ENCODE results near the gene TSHZ2. TPM values are rescaled to one million over a fixed set of nuclear protein-coding genes. Genes with fewer than 3 reads are reported as not detected.

The TSHZ2 gene
- total RNA-seq, 1 experiment from 2014 or later, result 0.07 TPM

DNA sequence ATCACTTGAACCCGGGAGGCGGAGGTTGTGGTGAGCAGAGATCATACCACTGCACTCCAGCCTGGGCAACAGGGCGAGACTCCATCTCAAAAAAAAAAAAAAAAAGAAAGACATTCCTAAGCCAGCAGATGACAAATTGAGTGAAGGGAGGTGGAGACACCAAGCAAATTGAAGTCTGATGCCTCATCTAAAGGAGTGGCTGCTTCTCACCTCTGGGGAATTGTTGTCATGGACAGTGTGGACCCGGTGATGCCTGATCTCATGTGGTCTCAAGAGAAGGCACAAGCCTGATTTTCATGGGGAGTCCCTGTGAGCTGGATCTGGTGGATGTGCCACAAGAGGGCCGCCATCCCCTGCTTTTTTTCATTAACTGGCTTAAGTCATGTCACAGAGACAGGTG lies 349.4 kb downstream of the TSHZ2 start:
- H3K23me2 ChIP-seq (ENCODE audit: insufficient read length, low read depth, low read length, poor library complexity, severe bottlenecking), result no peaks in the 10 kb centered on the region
- no peak overlapping the region for H3K4me3 Mint-ChIP-seq
- no peak overlapping the region for H2AFZ ChIP-seq (ENCODE audit: low read length)
- no peak overlapping the region for H2BK20ac ChIP-seq (ENCODE audit: low read depth, low read length, poor library complexity, severe bottlenecking)
- H3K27me3 Mint-ChIP-seq (ENCODE audit: low read depth), result no peaks in the 10 kb centered on the region
- no peak overlapping the region for H4K5ac ChIP-seq (ENCODE audit: insufficient read length, low read depth, low read length)
- H2BK12ac ChIP-seq (ENCODE audit: insufficient read length, low read depth, low read length), result no peak overlapping the region
- H3K79me1 ChIP-seq (ENCODE audit: insufficient read depth, low read depth, low read length, poor library complexity, severe bottlenecking), result no peaks in the 10 kb centered on the region
- WGBS (ENCODE audit: extremely low coverage, insufficient read length, low lambda C conversion rate), result no CpG with 5 or more reads among the region's 5 CpGs
- H3K79me2 ChIP-seq (ENCODE audit: insufficient read depth, low read length), result no peaks in the 10 kb centered on the region; the same call in 1 of the 2 replicates
- no peak overlapping the region for H3K4me2 ChIP-seq (ENCODE audit: insufficient read depth, insufficient read length, low read length)
- H3K4me1 Mint-ChIP-seq, result peaks cover 9 to 12% of the 10 kb centered on the region in 2 experiments
- no peaks in the 10 kb centered on the region for H4K20me1 ChIP-seq (ENCODE audit: control insufficient read depth, insufficient read depth, insufficient read length)
- H3K23ac ChIP-seq (ENCODE audit: insufficient read length, low read depth, low read length), result no peak overlapping the region
- no peak overlapping the region for H2BK15ac ChIP-seq (ENCODE audit: low read depth, low read length)
- H4K91ac ChIP-seq (ENCODE audit: insufficient read length, low read depth, low read length), result no peak overlapping the region
- no peak overlapping the region for H3K27ac ChIP-seq (ENCODE audit: insufficient read length, low read depth, low read length)
- no peak overlapping the region for H2BK5ac ChIP-seq (ENCODE audit: insufficient read length, low read length)
- no peak overlapping the region for H3K14ac ChIP-seq (ENCODE audit: insufficient read depth, low read length)
- no peak overlapping the region for H4K8ac ChIP-seq (replicated peaks; ENCODE audit: insufficient read length, low read depth, low read length)
- H3T11ph ChIP-seq (ENCODE audit: low read length), result no peak overlapping the region
- H3K9ac ChIP-seq (ENCODE audit: extremely low read depth, insufficient read length, low read length), result no peak overlapping the region
- H3K9me3 ChIP-seq (ENCODE audit: control insufficient read depth, low read depth, low read length), result no peaks in the 10 kb centered on the region
- no peaks in the 10 kb centered on the region; the same call in 1 of the 2 replicates for H3K4me1 ChIP-seq (ENCODE audit: insufficient read depth, low read length)
- H2AK5ac ChIP-seq (ENCODE audit: insufficient read length, low read length), result no peak overlapping the region
- no peak overlapping the region for H3K27ac Mint-ChIP-seq
- no peak for DNase-seq
- H3K18ac ChIP-seq (ENCODE audit: insufficient read length, low read depth, low read length), result no peak overlapping the region
- H3K27me3 ChIP-seq (ENCODE audit: insufficient read depth, low read length), result no peaks in the 10 kb centered on the region
- no peak overlapping the region for H3K56ac ChIP-seq (ENCODE audit: insufficient read length, low read depth, low read length)
- H3K9me3 Mint-ChIP-seq, result peaks cover 0 to 6% of the 10 kb centered on the region in 2 experiments; a peak in 2 of 5 replicates
- no peak overlapping the region for H3K4ac ChIP-seq (ENCODE audit: low read depth, low read length)
- H2BK120ac ChIP-seq (ENCODE audit: low read depth, low read length, poor library complexity, severe bottlenecking), result no peak overlapping the region
- H3K36me3 Mint-ChIP-seq (ENCODE audit: insufficient read depth in 1 of 3, low read depth in 3 of 3), result peaks cover 0 to 6% (median 3%) of the 10 kb centered on the region in 3 experiments; a peak in 4 of 7 replicates
- TF ChIP-seq, protein P1, sequence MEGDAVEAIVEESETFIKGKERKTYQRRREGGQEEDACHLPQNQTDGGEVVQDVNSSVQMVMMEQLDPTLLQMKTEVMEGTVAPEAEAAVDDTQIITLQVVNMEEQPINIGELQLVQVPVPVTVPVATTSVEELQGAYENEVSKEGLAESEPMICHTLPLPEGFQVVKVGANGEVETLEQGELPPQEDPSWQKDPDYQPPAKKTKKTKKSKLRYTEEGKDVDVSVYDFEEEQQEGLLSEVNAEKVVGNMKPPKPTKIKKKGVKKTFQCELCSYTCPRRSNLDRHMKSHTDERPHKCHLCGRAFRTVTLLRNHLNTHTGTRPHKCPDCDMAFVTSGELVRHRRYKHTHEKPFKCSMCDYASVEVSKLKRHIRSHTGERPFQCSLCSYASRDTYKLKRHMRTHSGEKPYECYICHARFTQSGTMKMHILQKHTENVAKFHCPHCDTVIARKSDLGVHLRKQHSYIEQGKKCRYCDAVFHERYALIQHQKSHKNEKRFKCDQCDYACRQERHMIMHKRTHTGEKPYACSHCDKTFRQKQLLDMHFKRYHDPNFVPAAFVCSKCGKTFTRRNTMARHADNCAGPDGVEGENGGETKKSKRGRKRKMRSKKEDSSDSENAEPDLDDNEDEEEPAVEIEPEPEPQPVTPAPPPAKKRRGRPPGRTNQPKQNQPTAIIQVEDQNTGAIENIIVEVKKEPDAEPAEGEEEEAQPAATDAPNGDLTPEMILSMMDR (conservative IDR thresholded peaks at IDR 0.05), result 0 out of 3 replicates have a peak, but pooled peaks have one; percentile 9

Measured in H9 (cell line).